Neural cell (in vitro differentiated cells): Measurements from ENCODE around the gene SLC25A29. TPM values are rescaled to one million over a fixed set of nuclear protein-coding genes. Genes with fewer than 3 reads are reported as not detected.

Experiments used
- H2AFZ ChIP-seq: fragments of 200-600, 300-800 bp; sonication (generic), shearing (Covaris generic); 2 replicates; pipeline ENCODE4 v1.6.0; 2014; ENCODE audit warnings: low read depth, mild to moderate bottlenecking, antibody characterized with exemption, low read length, moderate library complexity
- H3F3A ChIP-seq: fragments of 200-600 bp; shearing (Covaris generic); 2 replicates; pipeline ENCODE4 v1.6.1; 2016; ENCODE audit warnings: mild to moderate bottlenecking, moderate library complexity, mixed read lengths, antibody characterized with exemption, low read length; ENCODE audit not compliant: insufficient read depth, poor library complexity, severe bottlenecking
- H3K27ac ChIP-seq: fragments of 200-600, 300-800 bp; sonication (generic), shearing (Covaris generic); 2 replicates; pipeline ENCODE4 v1.5.1; 2014; ENCODE audit warnings: mild to moderate bottlenecking, low read length, moderate library complexity
- H3K27me3 ChIP-seq: fragments of 300-800, 200-600 bp; sonication (generic), shearing (Covaris generic); 2 replicates; pipeline ENCODE4 v1.6.0; 2014; ENCODE audit warnings: mild to moderate bottlenecking, low read depth, low read length, moderate library complexity; ENCODE audit not compliant: insufficient read depth
- H3K36me3 ChIP-seq: fragments of 300-800, 200-600 bp; sonication (generic), shearing (Covaris generic); 2 replicates; pipeline ENCODE4 v1.5.1; 2014; ENCODE audit warnings: mild to moderate bottlenecking, antibody characterized with exemption, low read length, moderate library complexity; ENCODE audit not compliant: insufficient read depth
- H3K4me2 ChIP-seq: fragments of 300-800, 200-600 bp; sonication (generic), shearing (Covaris generic); 2 replicates; pipeline ENCODE4 v1.6.0; 2014; ENCODE audit warnings: mild to moderate bottlenecking, low read length
- H3K4me3 ChIP-seq: fragments of 300-800, 200-600 bp; sonication (generic), shearing (Covaris generic); 2 replicates; pipeline ENCODE4 v1.5.1; 2014; ENCODE audit warnings: mild to moderate bottlenecking, low read length, moderate library complexity
- H3K79me2 ChIP-seq: fragments of 200-600 bp; shearing (Covaris generic); replicated peaks from 2 replicates; pipeline ENCODE4 v1.6.0; 2014; ENCODE audit warnings: mild to moderate bottlenecking, low read length, moderate library complexity; ENCODE audit not compliant: insufficient read depth
- H3K9ac ChIP-seq: fragments of 300-800, 200-600 bp; sonication (generic), shearing (Covaris generic); 2 replicates; pipeline ENCODE4 v1.6.1; 2016; ENCODE audit warnings: mild to moderate bottlenecking, low read length, mixed read lengths
- H3K9me2 ChIP-seq: fragments of 200-600 bp; shearing (Covaris generic); 2 replicates; pipeline ENCODE4 v1.6.1; 2016; ENCODE audit warnings: mild to moderate bottlenecking, low read length, mixed read lengths; ENCODE audit not compliant: insufficient read depth
- H3K9me3 ChIP-seq: fragments of 200-600, 300-800 bp; sonication (generic), shearing (Covaris generic); 2 replicates; pipeline ENCODE4 v1.6.1; 2016; ENCODE audit warnings: mild to moderate bottlenecking, mixed run types, low read length, moderate library complexity, mixed read lengths
- H4K20me1 ChIP-seq: fragments of 200-600 bp; shearing (Covaris generic); 2 replicates; pipeline ENCODE4 v1.6.1; 2016; ENCODE audit warnings: mild to moderate bottlenecking, mixed run types; ENCODE audit not compliant: insufficient read depth
- CTCF ChIP-seq: fragments of 450-650 bp; IDR thresholded peaks from 2 replicates; pipeline ENCODE4 v1.5.1; 2014; ENCODE audit warnings: antibody characterized with exemption, mild to moderate bottlenecking, moderate library complexity; ENCODE audit not compliant: poor library complexity, severe bottlenecking
- EP300 ChIP-seq: fragments of 450-650 bp; conservative IDR thresholded peaks from 2 replicates; pipeline ENCODE4 v1.6.1; 2014; ENCODE audit warnings: antibody characterized with exemption, mild to moderate bottlenecking, moderate library complexity; ENCODE audit not compliant: poor library complexity, severe bottlenecking
- EZH2 ChIP-seq: fragments of 200-600, 300-800 bp; shearing (Covaris generic), sonication (generic); IDR thresholded peaks from 2 replicates; pipeline ENCODE4 v1.6.1; 2014; ENCODE audit warnings: antibody characterized with exemption, low read length, borderline replicate concordance, mild to moderate bottlenecking; ENCODE audit not compliant: insufficient read depth, poor library complexity, severe bottlenecking
- MXI1 ChIP-seq: fragments of 450-650 bp; conservative IDR thresholded peaks from 2 replicates; pipeline ENCODE4 v1.6.1; 2014; ENCODE audit warnings: antibody characterized with exemption, mild to moderate bottlenecking; ENCODE audit not compliant: poor library complexity, severe bottlenecking
- POLR2AphosphoS5 ChIP-seq: IDR thresholded peaks from 2 replicates; pipeline ENCODE4 v1.6.1; 2012
- RAD21 ChIP-seq: fragments of 450-650 bp; conservative IDR thresholded peaks from 2 replicates; pipeline ENCODE4 v1.6.1; 2014; ENCODE audit warnings: antibody characterized with exemption, mild to moderate bottlenecking, moderate library complexity
- REST ChIP-seq: IDR thresholded peaks from 2 replicates; pipeline ENCODE4 v1.6.1; 2012; ENCODE audit warnings: borderline replicate concordance
- SMC3 ChIP-seq: fragments of 450-650 bp; conservative IDR thresholded peaks from 2 replicates; pipeline ENCODE4 v1.6.1; 2014; ENCODE audit warnings: antibody characterized with exemption, mild to moderate bottlenecking, moderate library complexity; ENCODE audit not compliant: poor library complexity
- TAF1 ChIP-seq: IDR thresholded peaks from 2 replicates; pipeline ENCODE4 v1.6.1; 2012; ENCODE audit warnings: low read depth
- polyA plus RNA-seq: library from polyadenylated mRNA; depleted of rRNA; stranded (reverse); fragments of >200 nt; gene quantifications from 2 replicates; pipeline ENCODE4 v1.2.3, GENCODE V29; 2014

The SLC25A29 gene
- polyA plus RNA-seq, 1 donor from 2014 or later: 447 TPM

GRCh38 chr14:100286484-100287191, 19.6 kb downstream of the SLC25A29 start:
- Histone ChIP-seq H3F3A (no peaks in the 10 kb centered on the region), H3K4me2 (no peak overlapping the region), H4K20me1 (no peaks in the 10 kb centered on the region), H3K9me3 (no peaks in the 10 kb centered on the region), H3K27ac (no peak overlapping the region), H3K27me3 (no peaks in the 10 kb centered on the region), H3K9me2 (no peaks in the 10 kb centered on the region), H3K79me2 (no peaks in the 10 kb centered on the region), H3K9ac (no peak overlapping the region), H2AFZ (no peak overlapping the region), H3K4me3 (no peak overlapping the region), H3K36me3 (peaks cover 6% of the 10 kb centered on the region)
- TF ChIP-seq MXI1 (no peak), CTCF (no peak), SMC3 (no peak), EP300 (no peak), EZH2 (no peak)

- no peak overlapping the region for H3K4me2 ChIP-seq
- no peaks in the 10 kb centered on the region for H3K27me3 ChIP-seq
- no peak for TF ChIP-seq REST
- no peak for TF ChIP-seq RAD21
- no peak for TF ChIP-seq EZH2
- no peak for TF ChIP-seq SMC3
- no peak for TF ChIP-seq MXI1
- TF ChIP-seq TAF1: no peak
- no peak for TF ChIP-seq POLR2AphosphoS5
- TF ChIP-seq CTCF: no peak
- no peak for TF ChIP-seq EP300
- no peak overlapping the region for H3K27ac ChIP-seq
- no peaks in the 10 kb centered on the region for H3K9me2 ChIP-seq
- H4K20me1 ChIP-seq: no peaks in the 10 kb centered on the region
- peak overlapping the region; percentile 73 for H3K4me3 ChIP-seq
- H3F3A ChIP-seq: no peaks in the 10 kb centered on the region
- H3K36me3 ChIP-seq: no peaks in the 10 kb centered on the region
- H2AFZ ChIP-seq: no peak overlapping the region
- no peaks in the 10 kb centered on the region for H3K79me2 ChIP-seq
- peak overlapping the region; percentile 68 for H3K9ac ChIP-seq
- H3K9me3 ChIP-seq: no peaks in the 10 kb centered on the region
Measured at GRCh38 chr14:100285913-100286400, 20.3 kb downstream of the SLC25A29 start.
